ENCODE results near the gene TSPAN5.

Gene TSPAN5

GRCh38 chr4:98446499-98447375 lies 211.7 kb downstream of the TSPAN5 start:
- no peak for TF ChIP-seq CTCF (IDR thresholded peaks at IDR 0.05; ENCODE audit: extremely low read depth, insufficient read depth, missing control alignments)
- no peak for DNase-seq (ENCODE audit: low spot score)
- in situ Hi-C loops (cut with MboI; ENCODE audit: low pct_unique_long_range_greater_than_20kb, low sequenced_read_pairs, unreplicated experiment): no loop called here

GRCh38 chr4:98444371-98444770 lies 214.0 kb downstream of the TSPAN5 start:
- no peak for DNase-seq (ENCODE audit: low spot score)
- no peak for TF ChIP-seq CTCF (IDR thresholded peaks at IDR 0.05; ENCODE audit: extremely low read depth, insufficient read depth, missing control alignments)

GRCh38 chr4:98434816-98435215 lies 223.6 kb downstream of the TSPAN5 start:
- in situ Hi-C loops (cut with MboI; ENCODE audit: low pct_unique_long_range_greater_than_20kb, low sequenced_read_pairs, unreplicated experiment): no loop called here
- no peak for TF ChIP-seq CTCF (IDR thresholded peaks at IDR 0.05; ENCODE audit: extremely low read depth, insufficient read depth, missing control alignments)
- no peak for DNase-seq (ENCODE audit: low spot score)

More at GRCh38 chr4:98444371-98444770, 214.0 kb downstream of the TSPAN5 start:
- in situ Hi-C loops (cut with MboI; ENCODE audit: low pct_unique_long_range_greater_than_20kb, low sequenced_read_pairs, unreplicated experiment): no loop called here

- in situ Hi-C loops (cut with MboI; ENCODE audit: low pct_unique_long_range_greater_than_20kb, low sequenced_read_pairs, unreplicated experiment): no loop called here
- no peak for TF ChIP-seq CTCF (IDR thresholded peaks at IDR 0.05; ENCODE audit: extremely low read depth, insufficient read depth, missing control alignments)
- DNase-seq (ENCODE audit: low spot score): no peak
Observed at GRCh38 chr4:98433691-98434090, 224.7 kb downstream of the TSPAN5 start.

- DNase-seq (ENCODE audit: low spot score): no peak
- no peak for TF ChIP-seq CTCF (IDR thresholded peaks at IDR 0.05; ENCODE audit: extremely low read depth, insufficient read depth, missing control alignments)
- in situ Hi-C loops (cut with MboI; ENCODE audit: low pct_unique_long_range_greater_than_20kb, low sequenced_read_pairs, unreplicated experiment): no loop called here
Observed at GRCh38 chr4:98430708-98431403, 227.6 kb downstream of the TSPAN5 start.

- DNase-seq (ENCODE audit: low spot score): no peak
- in situ Hi-C loops (cut with MboI; ENCODE audit: low pct_unique_long_range_greater_than_20kb, low sequenced_read_pairs, unreplicated experiment): no loop called here
- TF ChIP-seq CTCF (IDR thresholded peaks at IDR 0.05; ENCODE audit: extremely low read depth, insufficient read depth, missing control alignments): no peak
Observed at GRCh38 chr4:98423009-98423408, 235.4 kb downstream of the TSPAN5 start.
